ENCODE results near the gene ABCA2.

Gene ABCA2

DNA sequence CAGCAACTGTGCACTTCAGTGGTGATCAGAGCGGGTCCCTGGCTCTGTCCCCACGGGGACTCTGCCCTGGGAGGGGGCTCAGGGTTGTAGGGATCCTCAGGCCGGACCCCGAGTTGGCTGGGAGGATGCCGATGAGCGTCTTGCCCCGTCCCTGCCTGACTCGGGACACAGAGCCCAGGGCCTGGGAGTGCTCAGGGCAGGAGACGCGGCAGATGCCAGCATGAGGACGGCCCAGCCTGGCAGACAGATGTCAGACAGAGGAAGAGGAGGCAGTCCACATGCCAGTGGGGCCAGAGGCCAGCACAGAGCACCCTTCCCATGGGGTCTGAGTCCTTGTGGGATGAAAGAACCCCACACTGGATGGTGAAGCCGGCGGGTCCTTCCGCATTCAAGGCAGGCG, 64.7 kb downstream of the ABCA2 start:
- no peak for DNase-seq

GRCh38 chr9:136962701-136963248, 65.3 kb downstream of the ABCA2 start:
- no peak for DNase-seq

GRCh38 chr9:136962163-136962562, 65.9 kb downstream of the ABCA2 start:
- DNase-seq = no peak

GRCh38 chr9:136961279-136962065, 66.6 kb downstream of the ABCA2 start:
- DNase-seq = no peak

DNA sequence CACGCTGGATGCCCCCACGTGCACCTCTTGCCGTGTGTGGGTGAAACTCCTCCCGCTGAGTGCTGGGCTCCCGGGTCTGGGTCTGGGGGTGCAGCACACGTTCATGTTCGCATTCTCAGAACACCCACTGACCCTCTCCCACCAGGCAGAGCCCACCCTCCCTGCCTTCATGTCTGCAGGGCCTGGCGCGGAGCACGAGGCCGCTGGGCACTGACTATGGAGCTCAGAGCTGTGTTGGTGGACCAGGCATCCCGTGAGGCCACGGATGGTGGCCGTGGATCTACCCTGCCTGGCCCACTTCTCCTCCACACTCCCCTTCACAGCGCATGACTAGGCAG, 67.1 kb downstream of the ABCA2 start:
- no peak for DNase-seq

DNA sequence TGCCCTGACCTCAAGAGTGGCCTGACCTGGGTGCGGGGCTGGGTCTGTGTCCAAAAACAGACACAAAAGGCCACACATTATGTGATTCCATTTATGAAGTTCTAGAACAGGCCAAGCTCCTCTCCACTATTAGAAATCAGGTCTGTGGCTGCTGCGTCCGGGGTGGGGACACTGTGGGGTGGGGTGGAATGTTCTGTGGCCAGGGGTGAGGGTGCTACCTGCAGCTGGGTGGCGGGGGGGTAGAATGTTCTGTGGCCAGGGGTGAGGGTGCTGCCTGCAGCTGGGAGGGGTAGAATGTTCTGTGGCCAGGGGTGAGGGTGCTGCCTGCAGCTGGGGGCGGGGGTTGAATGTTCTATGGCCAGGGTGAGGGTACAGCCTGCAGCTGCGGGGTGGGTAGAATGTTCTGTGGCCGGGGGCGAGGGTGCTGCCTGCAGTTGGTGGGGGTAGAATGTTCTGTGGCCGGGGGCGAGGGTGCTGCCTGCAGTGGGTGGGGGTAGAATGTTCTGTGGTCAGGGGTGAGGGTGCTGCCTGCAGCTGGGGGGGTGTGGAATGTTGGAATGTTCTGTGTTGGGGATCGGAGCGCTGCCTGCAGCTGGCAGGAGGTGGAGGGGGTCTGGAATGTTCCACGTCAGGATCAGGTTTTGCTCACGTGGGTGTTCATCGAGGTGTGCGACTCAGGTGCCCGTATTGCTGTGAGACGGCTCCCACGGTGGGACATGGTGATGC, 67.7 kb downstream of the ABCA2 start:
- no peak for DNase-seq

GRCh38 chr9:136958898-136959850, 68.9 kb downstream of the ABCA2 start:
- DNase-seq = no peak

GRCh38 chr9:136958473-136958872, 69.6 kb downstream of the ABCA2 start:
- DNase-seq = no peak

DNA sequence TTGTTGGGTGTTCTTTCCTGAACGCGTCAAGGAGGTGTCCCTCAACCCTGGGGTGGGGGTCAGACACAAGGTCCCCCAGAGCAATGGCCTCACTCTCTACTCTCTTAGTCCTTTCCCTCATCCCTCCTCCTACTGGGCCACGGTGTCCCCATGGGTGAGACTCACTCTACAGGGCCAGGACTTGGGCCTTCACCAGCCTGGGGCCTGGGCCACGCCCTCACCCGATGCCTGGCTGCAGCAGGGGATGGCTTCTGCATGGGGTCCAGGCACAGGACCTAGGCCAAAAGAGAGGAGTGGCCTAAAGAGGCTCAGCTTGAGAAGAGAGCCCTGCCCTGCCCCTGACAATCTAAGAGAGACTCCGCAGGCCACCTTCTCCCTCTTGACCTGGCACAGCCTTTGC, 70.1 kb downstream of the ABCA2 start:
- DNase-seq = no peak

DNA sequence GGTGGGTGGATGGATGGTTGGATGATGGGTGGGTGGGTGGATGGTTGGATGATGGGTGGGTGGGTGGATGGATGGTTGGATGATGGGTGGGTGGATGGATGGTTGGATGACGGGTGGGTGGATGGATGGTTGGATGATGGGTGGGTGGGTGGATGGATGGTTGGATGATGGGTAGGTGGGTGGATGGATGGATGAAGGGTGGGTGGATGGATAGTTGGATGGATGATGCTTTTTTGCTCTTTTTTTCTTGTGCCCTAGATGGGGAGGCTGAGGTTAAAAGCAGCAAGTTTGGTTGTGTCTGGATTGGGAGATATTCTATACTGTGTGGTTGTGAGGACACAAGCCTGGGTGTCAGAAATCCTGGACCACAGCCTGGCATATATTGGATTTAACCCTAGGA, 70.6 kb downstream of the ABCA2 start:
- DNase-seq = no peak

Measured in stimulated activated CD4-positive, alpha-beta T cell treated with anti-CD3 and anti-CD28 coated beads, Interleukin-12 subunit alpha, Interleukin-12 subunit beta, amount 100 ng/mL, for 4 hours (primary cell).